Measurements from ENCODE around the gene RBM15. TPM values are rescaled to one million over a fixed set of nuclear protein-coding genes. Genes with fewer than 3 reads are reported as not detected.
A peak's percentile ranks its signal among the peaks of the same experiment; 100 is the strongest.

Gene RBM15
- total and polyA plus RNA-seq, 2 of the 4 experiments (the other 2 are of a cell fraction): 6.3 to 31.7 TPM

DNA sequence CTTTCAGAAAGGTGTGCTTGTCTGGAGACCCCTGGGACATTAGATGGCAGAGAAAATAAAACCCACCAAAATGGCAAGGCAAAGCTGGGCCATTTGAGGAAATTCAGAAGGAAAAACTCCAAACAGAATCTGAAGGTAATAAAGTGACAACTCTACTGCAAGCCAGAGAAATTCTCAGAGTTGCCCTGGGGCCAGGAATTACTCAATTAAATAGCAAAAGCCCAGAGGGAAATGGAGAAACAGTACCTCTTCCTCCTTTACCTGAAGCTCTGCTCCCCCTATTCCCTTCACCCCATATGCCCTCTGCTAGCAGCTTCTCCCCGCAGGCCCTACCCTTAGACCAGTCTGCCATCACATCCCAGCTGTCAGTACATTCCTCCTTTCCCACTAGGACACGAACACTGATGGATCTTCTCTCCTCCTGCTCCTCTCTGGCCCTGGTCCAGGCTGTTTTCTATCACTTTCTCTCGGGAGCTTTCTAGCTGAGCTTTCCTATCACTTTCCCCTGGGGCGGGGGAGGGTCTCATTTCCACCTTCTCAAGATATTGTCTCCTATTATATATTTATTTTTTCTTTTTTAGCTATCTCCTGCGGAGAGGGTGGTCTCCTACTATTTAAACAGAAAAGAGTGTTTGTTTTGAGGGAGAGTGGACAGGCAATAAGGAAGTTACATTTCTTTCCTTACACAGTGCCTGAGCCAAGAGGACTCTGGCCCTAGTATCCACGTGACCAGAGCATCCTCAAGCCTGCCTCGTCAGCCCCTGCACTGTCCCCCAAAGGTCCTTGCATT, 47.7 kb upstream of the RBM15 start (continued):
- no peak for TF ChIP-seq MAFK (IDR thresholded peaks at IDR 0.05; ENCODE audit: low read depth, low read length)

- H3K36me3 ChIP-seq (ENCODE audit: control insufficient read depth, insufficient read depth, low read length): no peaks in the 10 kb centered on the region
- ChIA-PET CTCF (interaction anchor here (0.5 to 1.3 kb wide), 2 partner anchors 9 to 19 kb away, joined by 3 read pairs; no protein-coding TSS in a partner anchor), POLR2A (ENCODE audit: unreplicated experiment) (no interaction called here)
- H2BK20ac ChIP-seq (ENCODE audit: low read depth, low read length): no peak overlapping the region
- H3K23ac ChIP-seq (ENCODE audit: low read depth, low read length): no peak overlapping the region
- WGBS, 2 experiments (ENCODE audit: extremely low coverage in 2 of 2, insufficient read length in 1 of 2): no CpG with 5 or more reads among the region's 7 CpGs
- no peaks in the 10 kb centered on the region for H4K20me1 ChIP-seq (ENCODE audit: insufficient read depth, low read length)
- H2AFZ ChIP-seq (replicated peaks; ENCODE audit: low read length, poor library complexity): no peak overlapping the region
- dilution Hi-C loops (cut with HindIII; ENCODE audit: low sequenced_read_pairs, unreplicated experiment): no loop called here
- H2BK5ac ChIP-seq (ENCODE audit: low read depth, low read length, poor library complexity, severe bottlenecking): no peak overlapping the region
- intact Hi-C loops (cut with micrococcal nuclease): loop anchor here (5.0 kb wide), 1 partner anchor 45 kb away; no protein-coding TSS in a partner anchor
- H2BK120ac ChIP-seq (ENCODE audit: low read depth, low read length): no peak overlapping the region
- no peak overlapping the region for H2AK5ac ChIP-seq (ENCODE audit: low read depth, low read length)
- H3K4me2 ChIP-seq (ENCODE audit: low read depth, low read length): no peak overlapping the region
- no peak overlapping the region for H3K18ac ChIP-seq (ENCODE audit: low read depth, low read length)
- no peak overlapping the region for H3K9ac ChIP-seq (ENCODE audit: low read depth, low read length)
- H2AK9ac ChIP-seq (replicated peaks; ENCODE audit: low read depth, low read length, poor library complexity): peak overlapping the region; percentile 73
- no peaks in the 10 kb centered on the region for H3K9me3 ChIP-seq (ENCODE audit: control insufficient read depth, insufficient read depth, low read length)
- no peaks in the 10 kb centered on the region for H3K9me1 ChIP-seq (ENCODE audit: insufficient read depth, low read length)
- BruUV-seq (replicated peaks): no TSS peak
- DNase-seq: peak; percentile 50
- ATAC-seq (ENCODE audit: low read depth): peak; percentile 84
- no peak overlapping the region for H3K27ac ChIP-seq (ENCODE audit: insufficient read depth, low read length)
- in situ Hi-C loops (cut with MboI; ENCODE audit: low sequenced_read_pairs): no loop called here
- H3K27me3 ChIP-seq (ENCODE audit: control insufficient read depth, insufficient read depth, low read length): peaks cover 15% of the 10 kb centered on the region
- H3K14ac ChIP-seq (replicated peaks; ENCODE audit: low read depth, low read length): no peak overlapping the region
- H3K4me3 ChIP-seq (ENCODE audit: insufficient read depth, low read depth, low read length): no peak overlapping the region
- peak; percentile 29; the same call in 1 of the 2 replicates for TF ChIP-seq FOS (IDR thresholded peaks at IDR 0.05; ENCODE audit: low read depth, low read length)
- no peak for TF ChIP-seq RCOR1 (IDR thresholded peaks at IDR 0.05; ENCODE audit: insufficient replicate concordance, low read length)
- peak; percentile 9; the same call in 1 of the 2 replicates for TF ChIP-seq CEBPB (IDR thresholded peaks at IDR 0.05; ENCODE audit: low read depth, low read length)
- no peak for TF ChIP-seq NFE2L2 (IDR thresholded peaks at IDR 0.05; ENCODE audit: low read depth, low read length)
- H4K8ac ChIP-seq (ENCODE audit: low read depth in 2 of 2, low read length in 2 of 2): no peak overlapping the region
- H3K4ac ChIP-seq (ENCODE audit: low read depth, low read length): no peak overlapping the region
- H3K4me1 ChIP-seq (ENCODE audit: control insufficient read depth, insufficient read depth, low read length): no peaks in the 10 kb centered on the region; the same call in 1 of the 2 replicates
- H4K5ac ChIP-seq (ENCODE audit: low read depth, low read length): no peak overlapping the region
- no peak overlapping the region for H3K56ac ChIP-seq (ENCODE audit: extremely low read depth, insufficient read depth, low read length)
- no peaks in the 10 kb centered on the region for H3K79me1 ChIP-seq (ENCODE audit: low read depth in 1 of 2, low read length in 2 of 2)
- no peak overlapping the region for H4K91ac ChIP-seq (ENCODE audit: insufficient read depth, low read depth, low read length)
- H2BK15ac ChIP-seq (ENCODE audit: low read depth, low read length): no peak overlapping the region
These were observed 47.0 kb upstream of the RBM15 start for GRCh38 chr1:110292031-110292741.

Data from IMR-90 (cell line).